SU-DHL-6 (cell line): ENCODE data around the gene UBAC2.

Experiments
- EZH2phosphoT487 ChIP-seq: fragments of 200-600 bp; sonication (generic), shearing (Covaris generic); conservative IDR thresholded peaks from 2 replicates; pipeline ENCODE4 v1.6.1; 2018; ENCODE audit warnings: mild to moderate bottlenecking, antibody characterized with exemption, low read length, moderate library complexity, mixed read lengths
- TF ChIP-seq, protein P1 (sequence below): fragments of 200-600 bp; sonication (generic); IDR thresholded peaks from one replicate; pipeline ENCODE4 v1.5.1; 2017; ENCODE audit warnings: antibody characterized with exemption, mild to moderate bottlenecking, low read length, moderate library complexity; ENCODE audit not compliant: insufficient read depth, poor library complexity, severe bottlenecking

DNA sequence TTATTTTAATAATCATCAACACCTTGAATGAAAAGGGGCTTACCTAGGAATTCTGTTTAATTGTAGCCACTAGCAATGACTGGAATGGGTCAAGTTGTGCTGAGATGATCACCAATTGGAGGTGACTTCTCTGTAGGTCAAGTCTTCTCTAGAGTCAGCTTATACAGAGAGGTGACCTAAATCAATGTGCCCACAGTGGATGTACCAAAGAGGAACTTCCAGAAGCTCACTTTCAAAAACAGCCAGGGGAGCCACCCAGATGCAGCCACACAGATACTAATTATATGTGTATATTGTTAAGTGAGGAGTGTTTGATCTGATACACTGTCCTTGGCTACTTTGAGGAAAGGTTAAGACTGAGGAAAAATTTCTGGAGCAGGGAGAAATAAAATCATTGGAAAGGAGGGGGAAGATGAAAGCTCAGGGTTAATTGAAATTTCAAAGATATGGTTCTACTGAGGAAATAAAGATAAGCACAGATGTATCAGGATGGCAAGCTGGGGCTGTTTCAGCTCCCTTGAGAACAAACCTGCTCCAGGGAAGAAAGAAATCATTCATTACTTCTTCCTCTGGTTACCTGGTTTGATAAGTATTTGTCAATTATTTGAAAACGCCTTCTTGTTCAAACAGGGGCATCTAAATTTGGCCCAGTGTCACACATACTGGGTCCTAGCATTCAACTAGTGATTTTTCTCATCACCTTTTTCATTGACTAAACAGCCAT is 101.4 kb downstream of the UBAC2 start:
- TF ChIP-seq, protein P1, sequence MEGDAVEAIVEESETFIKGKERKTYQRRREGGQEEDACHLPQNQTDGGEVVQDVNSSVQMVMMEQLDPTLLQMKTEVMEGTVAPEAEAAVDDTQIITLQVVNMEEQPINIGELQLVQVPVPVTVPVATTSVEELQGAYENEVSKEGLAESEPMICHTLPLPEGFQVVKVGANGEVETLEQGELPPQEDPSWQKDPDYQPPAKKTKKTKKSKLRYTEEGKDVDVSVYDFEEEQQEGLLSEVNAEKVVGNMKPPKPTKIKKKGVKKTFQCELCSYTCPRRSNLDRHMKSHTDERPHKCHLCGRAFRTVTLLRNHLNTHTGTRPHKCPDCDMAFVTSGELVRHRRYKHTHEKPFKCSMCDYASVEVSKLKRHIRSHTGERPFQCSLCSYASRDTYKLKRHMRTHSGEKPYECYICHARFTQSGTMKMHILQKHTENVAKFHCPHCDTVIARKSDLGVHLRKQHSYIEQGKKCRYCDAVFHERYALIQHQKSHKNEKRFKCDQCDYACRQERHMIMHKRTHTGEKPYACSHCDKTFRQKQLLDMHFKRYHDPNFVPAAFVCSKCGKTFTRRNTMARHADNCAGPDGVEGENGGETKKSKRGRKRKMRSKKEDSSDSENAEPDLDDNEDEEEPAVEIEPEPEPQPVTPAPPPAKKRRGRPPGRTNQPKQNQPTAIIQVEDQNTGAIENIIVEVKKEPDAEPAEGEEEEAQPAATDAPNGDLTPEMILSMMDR = no peak
- no peak for TF ChIP-seq EZH2phosphoT487
